Superior temporal gyrus (tissue), 1 donor: ENCODE data around the gene RRP12.
"Not testable (repeated sequence)": the region's sequence is repeated elsewhere in the genome, so short reads cannot be mapped to it uniquely, and the experiment has no call there.

ENCODE experiments used
- DNase-seq: peaks from one replicate; pipeline ENCODE4 v3.0.0-alpha.2; 2016; ENCODE audit errors: extremely low spot score

RRP12 gene

GRCh38 chr10:97372233-97372875 is 28.8 kb downstream of the RRP12 start:
- DNase-seq, result no peak

GRCh38 chr10:97371696-97372095 is 29.4 kb downstream of the RRP12 start:
- DNase-seq, result no peak

GRCh38 chr10:97367126-97367649 is 34.0 kb downstream of the RRP12 start:
- DNase-seq, result no peak

GRCh38 chr10:97366572-97366971 is 34.6 kb downstream of the RRP12 start:
- DNase-seq, result no peak

GRCh38 chr10:97365761-97366351 is 35.3 kb downstream of the RRP12 start:
- DNase-seq, result peak; percentile 16

- no peak for DNase-seq
Observed at GRCh38 chr10:97363071-97363470, 38.1 kb downstream of the RRP12 start.

GRCh38 chr10:97362310-97363033 is 38.7 kb downstream of the RRP12 start:
- DNase-seq, result no peak

GRCh38 chr10:97361537-97361901 is 39.6 kb downstream of the RRP12 start:
- no peak for DNase-seq

GRCh38 chr10:97360705-97361536 is 40.2 kb downstream of the RRP12 start:
- DNase-seq, result no peak

GRCh38 chr10:97358781-97359180 is 42.4 kb downstream of the RRP12 start:
- DNase-seq, result no peak

GRCh38 chr10:97358349-97358748 is 42.8 kb downstream of the RRP12 start:
- DNase-seq, result no peak

- no peak for DNase-seq
Observed at GRCh38 chr10:97356918-97357317, 44.2 kb downstream of the RRP12 start.

- DNase-seq, result no peak
Observed at GRCh38 chr10:97356318-97356914, 44.7 kb downstream of the RRP12 start.

- DNase-seq, result peak; percentile 73
Observed at GRCh38 chr10:97355571-97355975, 45.6 kb downstream of the RRP12 start.

GRCh38 chr10:97353945-97354344 is 47.2 kb downstream of the RRP12 start:
- no peak for DNase-seq

GRCh38 chr10:97349752-97350513 is 51.2 kb downstream of the RRP12 start:
- DNase-seq, result no peak

GRCh38 chr10:97347317-97347716 is 53.8 kb downstream of the RRP12 start:
- no peak for DNase-seq

- not testable (repeated sequence) for DNase-seq
Observed at GRCh38 chr10:97343664-97344063, 57.5 kb downstream of the RRP12 start.

GRCh38 chr10:97341416-97341815 is 59.7 kb downstream of the RRP12 start:
- no peak for DNase-seq

- peak; percentile 56 for DNase-seq
Observed at GRCh38 chr10:97338041-97338440, 63.1 kb downstream of the RRP12 start.
